Thoracic aorta (tissue), 2 donors: ENCODE results near the gene MAD1L1. TPM values are rescaled to one million over a fixed set of nuclear protein-coding genes. Genes with fewer than 3 reads are reported as not detected.

Experiments
- ATAC-seq: fragments of 150-250 bp; one replicate; pipeline ENCODE4 v1.8.0; 2017; ENCODE audit warnings: low read depth; ENCODE audit not compliant: insufficient number of reproducible peaks, low FRiP score
- DNase-seq: peaks from one replicate; pipeline ENCODE4 v3.0.0-alpha.2; 2020; ENCODE audit warnings: low spot score
- H3K27ac ChIP-seq, 2 donors: fragments of 200-600 bp; sonication (generic); 1 replicate in 1 of 2; 2 replicates in 1 of 2; pipeline ENCODE4 v1.5.1; 2016; ENCODE audit warnings: mild to moderate bottlenecking in 2 of 2, moderate library complexity in 2 of 2
- H3K27me3 ChIP-seq: fragments of 200-600 bp; sonication (generic); replicated peaks from 2 replicates; pipeline ENCODE4 v1.6.0; 2016; ENCODE audit warnings: mild to moderate bottlenecking; ENCODE audit not compliant: insufficient read depth
- H3K36me3 ChIP-seq: fragments of 200-600 bp; sonication (generic); one replicate; pipeline ENCODE4 v1.5.1; 2016
- H3K4me1 ChIP-seq, 2 donors: fragments of 200-600 bp; sonication (generic); 1 replicate in 1 of 2; 2 replicates in 1 of 2; pipeline versions ENCODE4 v1.5.1 to v1.6.0; 2016; ENCODE audit warnings: low read depth in 2 of 2, mild to moderate bottlenecking in 1 of 2; ENCODE audit not compliant: control insufficient read depth in 1 of 2
- H3K4me3 ChIP-seq: fragments of 200-600 bp; sonication (generic); 2 replicates; pipeline ENCODE4 v1.5.1; 2016; ENCODE audit warnings: mild to moderate bottlenecking
- H3K9me3 ChIP-seq: fragments of 200-600 bp; sonication (generic); 2 replicates; pipeline ENCODE4 v1.5.1; 2016
- total RNA-seq, 2 donors: library from RNA; depleted of rRNA; stranded (reverse); fragments of >200 nt; gene quantifications; one replicate each; pipeline versions ENCODE4 v1.1.0 to v1.2.3, GENCODE V29; 2016
- TF ChIP-seq, protein P1 (sequence below): fragments of 200-600 bp; sonication (generic); IDR thresholded peaks from one replicate; pipeline ENCODE4 v1.5.1; 2019; ENCODE audit warnings: antibody characterized with exemption

Gene MAD1L1
- total RNA-seq, 2 donors from 2014 or later = 27.4 to 41.3 TPM

DNA sequence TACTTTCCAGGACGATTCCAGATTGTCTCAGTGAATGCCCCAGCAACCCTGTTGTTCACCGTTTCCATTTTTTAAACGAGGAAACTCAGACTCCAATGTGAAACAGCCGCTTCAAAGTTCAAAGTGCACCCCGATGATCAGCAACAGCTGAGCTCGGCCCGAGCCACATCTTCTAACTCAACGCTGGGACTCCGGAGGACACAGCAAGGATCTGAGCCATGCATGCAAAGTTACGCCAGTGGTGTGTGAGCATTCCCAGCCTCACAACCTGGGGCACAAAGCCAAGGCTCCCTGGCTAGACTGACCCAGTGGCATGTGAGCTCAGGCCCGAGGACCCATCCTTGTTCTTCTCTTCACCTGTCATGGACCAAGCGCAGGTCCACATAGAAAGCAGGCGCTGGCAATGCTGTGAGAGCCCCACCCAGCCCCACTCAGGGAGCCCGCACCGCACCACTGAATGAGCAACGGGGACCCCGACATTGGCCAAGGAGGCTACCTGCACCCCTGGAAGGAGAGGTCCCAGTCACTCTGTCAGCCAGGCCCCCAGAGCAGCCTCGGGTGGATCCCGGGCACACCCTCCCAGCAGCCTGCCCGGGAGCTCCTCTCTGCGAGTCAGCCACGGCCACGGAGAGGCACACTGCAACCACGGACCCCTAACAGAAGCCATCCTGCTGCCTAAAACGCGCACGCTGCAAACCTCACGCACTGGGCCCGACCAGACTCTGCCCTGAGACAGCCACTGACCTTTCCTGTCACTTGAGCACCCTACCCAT, 82.9 kb downstream of the MAD1L1 start:
- TF ChIP-seq, protein P1, sequence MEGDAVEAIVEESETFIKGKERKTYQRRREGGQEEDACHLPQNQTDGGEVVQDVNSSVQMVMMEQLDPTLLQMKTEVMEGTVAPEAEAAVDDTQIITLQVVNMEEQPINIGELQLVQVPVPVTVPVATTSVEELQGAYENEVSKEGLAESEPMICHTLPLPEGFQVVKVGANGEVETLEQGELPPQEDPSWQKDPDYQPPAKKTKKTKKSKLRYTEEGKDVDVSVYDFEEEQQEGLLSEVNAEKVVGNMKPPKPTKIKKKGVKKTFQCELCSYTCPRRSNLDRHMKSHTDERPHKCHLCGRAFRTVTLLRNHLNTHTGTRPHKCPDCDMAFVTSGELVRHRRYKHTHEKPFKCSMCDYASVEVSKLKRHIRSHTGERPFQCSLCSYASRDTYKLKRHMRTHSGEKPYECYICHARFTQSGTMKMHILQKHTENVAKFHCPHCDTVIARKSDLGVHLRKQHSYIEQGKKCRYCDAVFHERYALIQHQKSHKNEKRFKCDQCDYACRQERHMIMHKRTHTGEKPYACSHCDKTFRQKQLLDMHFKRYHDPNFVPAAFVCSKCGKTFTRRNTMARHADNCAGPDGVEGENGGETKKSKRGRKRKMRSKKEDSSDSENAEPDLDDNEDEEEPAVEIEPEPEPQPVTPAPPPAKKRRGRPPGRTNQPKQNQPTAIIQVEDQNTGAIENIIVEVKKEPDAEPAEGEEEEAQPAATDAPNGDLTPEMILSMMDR = no peak
- H3K36me3 ChIP-seq = peaks cover 10% of the 10 kb centered on the region
- H3K4me3 ChIP-seq = no peak overlapping the region
- no peaks in the 10 kb centered on the region for H3K4me1 ChIP-seq
- no peak overlapping the region for H3K27ac ChIP-seq
- H3K27me3 ChIP-seq = no peaks in the 10 kb centered on the region
- DNase-seq = no peak
- no peak for ATAC-seq
- H3K9me3 ChIP-seq = no peaks in the 10 kb centered on the region

DNA sequence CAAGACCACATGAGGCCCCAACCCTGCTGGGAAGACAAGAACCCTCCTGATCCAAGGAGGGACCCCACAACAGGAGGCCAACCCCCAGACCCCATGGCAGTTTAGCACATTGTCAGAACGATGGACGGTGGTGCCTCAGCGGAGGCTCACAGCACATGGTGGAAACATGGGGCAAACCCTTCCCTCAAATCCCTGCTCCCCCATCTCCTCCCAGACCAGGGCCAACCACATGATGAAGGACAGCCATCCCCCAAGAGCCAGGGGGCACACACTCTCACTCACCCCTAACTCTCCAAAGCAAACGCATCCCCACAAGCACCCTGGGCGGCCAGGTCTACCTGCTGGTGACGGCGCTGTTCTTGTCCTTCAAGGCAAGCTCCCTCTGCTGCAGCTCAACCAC, 83.9 kb downstream of the MAD1L1 start:
- Histone ChIP-seq H3K9me3 (no peaks in the 10 kb centered on the region), H3K27ac (no peak overlapping the region), H3K4me3 (no peak overlapping the region), H3K4me1 (no peaks in the 10 kb centered on the region), H3K27me3 (no peaks in the 10 kb centered on the region), H3K36me3 (peaks cover 10% of the 10 kb centered on the region)
- TF ChIP-seq, protein P1 = no peak
- DNase-seq (no peak), ATAC-seq (no peak)

DNA sequence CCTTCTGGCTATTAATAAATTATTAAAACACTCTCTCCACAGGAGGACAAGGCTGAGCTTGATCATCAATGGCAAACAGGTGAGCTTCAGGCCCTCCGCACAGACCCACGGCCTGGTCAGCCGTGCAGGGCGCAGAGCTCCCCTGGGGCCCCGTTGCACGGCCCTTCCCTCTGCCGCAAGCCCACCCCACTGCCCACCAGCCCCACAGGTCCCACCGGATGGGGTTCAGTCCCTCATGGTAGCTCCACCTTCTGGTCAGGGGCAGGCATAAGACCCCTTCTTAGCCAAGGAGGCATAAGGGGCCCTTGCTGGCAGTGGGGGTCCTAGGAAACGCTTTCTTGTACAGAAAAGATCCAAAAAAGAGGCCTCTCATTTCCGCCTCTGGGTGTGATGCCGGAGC, 84.6 kb downstream of the MAD1L1 start:
- no peak overlapping the region for H3K27ac ChIP-seq
- H3K27me3 ChIP-seq = no peaks in the 10 kb centered on the region
- TF ChIP-seq, protein P1 = no peak
- peaks cover 10% of the 10 kb centered on the region for H3K36me3 ChIP-seq
- no peak for DNase-seq
- no peaks in the 10 kb centered on the region for H3K4me1 ChIP-seq
- ATAC-seq = no peak
- H3K4me3 ChIP-seq = no peak overlapping the region
- no peaks in the 10 kb centered on the region for H3K9me3 ChIP-seq

DNA sequence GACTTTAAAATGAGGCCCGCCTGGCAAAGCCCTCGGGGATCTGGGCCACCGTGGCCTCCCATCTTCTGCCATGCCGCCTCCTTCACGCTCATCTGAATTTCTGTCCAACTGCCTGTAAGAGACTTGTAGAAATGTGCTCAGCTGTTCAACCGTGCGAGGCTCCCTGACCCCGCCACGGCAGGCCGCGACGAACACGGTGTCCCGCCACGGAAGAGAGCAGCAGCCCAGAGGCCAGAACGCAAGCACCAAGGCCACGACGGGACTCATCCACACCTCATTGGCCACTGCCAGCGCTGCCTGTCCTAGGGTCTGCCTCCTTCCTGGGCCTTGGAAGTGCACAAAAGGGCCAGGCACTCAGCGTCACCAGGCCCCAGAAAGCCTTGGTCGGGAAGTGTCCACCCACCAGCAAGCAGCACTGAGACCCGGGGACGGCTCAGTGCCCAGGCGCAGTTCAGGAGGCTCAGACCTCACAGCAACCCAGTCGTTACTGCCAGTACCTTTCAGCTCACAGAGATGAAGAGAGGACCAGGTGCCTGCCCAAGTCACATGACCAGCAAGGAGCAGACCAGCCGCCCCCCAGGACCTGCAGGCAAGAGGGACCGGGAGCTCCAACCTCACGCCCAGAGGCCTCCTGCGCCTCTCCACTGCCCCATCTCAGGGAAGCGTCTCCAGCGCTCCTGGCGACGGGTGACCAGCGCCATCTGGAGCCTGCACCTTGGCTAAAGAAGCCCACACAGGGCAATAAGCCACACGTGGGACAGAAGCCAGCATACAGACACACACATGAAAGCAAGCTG, 85.9 kb downstream of the MAD1L1 start:
- Histone ChIP-seq H3K9me3 (no peaks in the 10 kb centered on the region), H3K4me1 (no peaks in the 10 kb centered on the region), H3K4me3 (no peak overlapping the region), H3K27ac (no peak overlapping the region), H3K27me3 (no peaks in the 10 kb centered on the region), H3K36me3 (peaks cover 10% of the 10 kb centered on the region)
- ATAC-seq (no peak), DNase-seq (no peak)
- TF ChIP-seq, protein P1 = no peak

DNA sequence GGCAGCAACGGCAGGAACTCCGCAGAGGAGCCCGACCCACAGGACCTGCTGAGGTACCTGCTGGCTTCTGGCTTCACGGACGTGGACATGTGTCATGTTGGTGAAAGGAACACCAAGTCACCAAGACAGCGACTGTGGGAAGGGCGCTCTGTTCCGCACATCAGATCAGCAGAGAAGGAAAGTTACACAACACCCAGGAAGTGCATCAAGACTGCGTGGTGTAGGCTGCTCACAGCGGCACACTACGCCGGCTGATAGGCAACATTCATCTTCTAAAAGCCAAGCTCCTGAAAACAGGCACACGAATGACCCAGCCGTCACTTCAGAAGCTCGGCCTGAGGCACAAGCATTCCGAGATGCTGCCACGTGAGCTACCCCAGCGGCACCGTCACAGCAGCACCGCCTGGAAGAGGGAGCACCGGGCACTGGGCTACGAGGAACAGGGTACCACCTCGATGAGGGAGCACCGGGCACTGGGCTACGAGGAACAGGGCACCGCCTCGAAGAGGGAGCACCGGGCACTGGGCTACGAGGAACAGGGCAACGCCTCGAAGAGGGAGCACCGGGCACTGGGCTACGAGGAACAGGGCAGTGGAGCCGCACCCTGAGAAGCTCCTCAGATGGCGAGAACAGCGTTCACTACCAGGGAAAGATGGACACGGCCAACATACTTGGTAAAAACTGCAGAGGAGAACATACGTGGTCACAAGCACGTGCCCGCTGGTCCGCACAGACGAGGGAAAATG, 86.7 kb downstream of the MAD1L1 start:
- Histone ChIP-seq H3K4me3 (no peak overlapping the region), H3K27ac (no peak overlapping the region), H3K36me3 (peaks cover 10% of the 10 kb centered on the region), H3K9me3 (no peaks in the 10 kb centered on the region), H3K4me1 (no peaks in the 10 kb centered on the region), H3K27me3 (no peaks in the 10 kb centered on the region)
- no peak for DNase-seq
- ATAC-seq = no peak
- TF ChIP-seq, protein P1 = no peak
